ENCODE measurements around the gene LAPTM5. TPM values are rescaled to one million over a fixed set of nuclear protein-coding genes. Genes with fewer than 3 reads are reported as not detected.

LAPTM5 gene
- total RNA-seq, 2 experiments from 2014 or later, result 174 to 214 TPM

DNA sequence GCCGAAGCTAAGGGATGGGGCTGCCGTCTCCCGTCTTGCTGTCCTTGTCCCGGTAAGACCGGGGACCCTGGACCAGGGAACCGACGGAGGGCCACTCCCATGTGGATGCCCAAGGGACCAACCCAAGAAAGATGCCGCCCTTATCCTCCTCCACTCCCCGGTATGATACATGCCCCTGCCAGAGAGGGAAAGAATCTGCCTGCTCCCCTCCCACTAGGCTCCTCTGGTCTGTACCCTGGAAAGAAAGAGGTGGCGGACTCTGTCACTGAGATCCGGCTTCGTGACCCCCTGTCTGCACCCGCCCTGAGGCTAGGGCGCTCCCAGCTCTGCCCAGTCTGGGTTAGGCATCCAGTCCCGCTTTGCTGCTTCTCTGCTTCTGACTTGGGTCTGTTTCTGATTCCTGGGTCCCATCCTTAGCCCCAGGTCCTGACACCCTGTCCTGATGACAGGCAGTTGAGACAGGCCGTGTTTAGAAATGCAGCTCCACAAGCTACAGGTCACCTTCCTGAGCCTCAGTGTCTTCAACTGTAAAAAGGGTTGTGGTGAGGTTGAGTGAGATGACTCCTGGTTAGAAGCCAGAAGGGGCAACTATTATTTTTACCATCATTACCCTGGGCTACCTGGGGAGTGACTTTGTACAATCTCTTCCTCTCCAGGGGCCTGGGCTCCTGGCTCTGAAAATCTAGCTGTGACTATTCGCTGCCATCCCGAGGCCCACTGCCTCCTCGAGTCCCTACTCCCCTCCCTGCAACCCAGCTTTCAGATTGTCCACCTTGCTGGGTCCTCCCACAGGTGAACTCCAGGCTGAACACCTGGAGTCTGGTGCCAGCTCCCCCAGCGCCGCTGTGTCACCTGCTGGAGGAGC lies 37.9 kb downstream of the LAPTM5 start:
- peaks cover 23% of the 10 kb centered on the region for H3K4me1 Mint-ChIP-seq
- peak overlapping the region; percentile 84 for H3K4me3 Mint-ChIP-seq
- H3K36me3 Mint-ChIP-seq (ENCODE audit: low read depth), result peaks cover 6% of the 10 kb centered on the region
- ChIA-PET CTCF (interaction anchor here (0.5 to 5.5 kb wide), 29 partner anchors 9 to 1112 kb away, joined by 3 to 229 read pairs (median 5); partner anchors contain the start of gene LAPTM5), POLR2A (interaction anchor here (0.5 to 2.2 kb wide), 8 partner anchors 9 to 71 kb away, joined by 3 to 14 read pairs (median 3); no protein-coding TSS in a partner anchor)
- ATAC-seq (no peak), DNase-seq (no peak)
- no peaks in the 10 kb centered on the region for H3K27me3 Mint-ChIP-seq
- peaks cover 6% of the 10 kb centered on the region for H3K9me3 Mint-ChIP-seq (ENCODE audit: low read depth)
- intact Hi-C loops (cut with DNase I, micrococcal nuclease), result loop anchor here (1.0 to 10.0 kb wide), 14 partner anchors 29 to 1832 kb away; partner anchors contain the start of genes LAPTM5 (in 1 of the 2), MECR (in 1 of the 2), SERINC2 (in 1 of the 2) and SNRNP40 (in 1 of the 2)
- peak overlapping the region; percentile 94 for H3K27ac Mint-ChIP-seq

DNA sequence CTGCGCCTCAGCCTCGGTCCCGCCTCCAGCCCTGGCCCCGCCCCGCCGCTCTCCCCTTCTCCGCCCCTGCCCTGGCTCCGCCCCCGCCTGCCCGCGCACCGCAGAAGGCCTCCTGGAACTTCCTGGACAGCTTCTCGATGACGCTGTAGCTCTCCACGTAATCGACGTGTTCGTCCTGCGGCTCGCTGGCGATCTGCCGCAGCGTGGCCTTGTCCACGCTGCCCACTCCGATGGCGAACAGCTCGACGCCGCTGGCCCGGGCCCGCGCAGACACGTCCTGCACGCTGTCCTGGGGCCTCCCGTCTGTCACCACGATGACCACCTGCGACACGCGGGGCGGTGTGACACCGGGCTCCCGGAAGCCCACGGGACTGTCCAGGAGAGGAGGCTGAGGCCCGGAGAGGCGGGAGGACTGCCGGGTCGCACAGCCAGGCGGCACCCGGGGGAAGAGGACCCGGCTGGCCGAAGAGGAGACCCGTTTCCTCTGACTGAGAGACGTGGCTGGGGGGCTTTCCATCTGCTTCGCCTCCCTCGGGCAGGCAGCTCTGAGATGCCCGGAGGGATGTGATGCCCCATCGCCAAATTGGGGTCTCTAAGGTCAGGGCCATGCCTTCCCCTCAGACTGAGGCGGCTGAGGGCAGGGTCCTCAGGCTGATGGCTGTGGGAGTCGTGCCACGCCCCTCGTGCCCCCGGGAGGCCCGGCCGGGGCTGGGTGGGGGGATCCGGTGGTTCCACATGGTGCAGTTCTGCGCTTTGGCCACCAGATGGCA lies 38.8 kb downstream of the LAPTM5 start:
- DNase-seq (peak; percentile 91), ATAC-seq (peak; percentile 66)
- ChIA-PET POLR2A (interaction anchor here (0.5 to 2.2 kb wide), 8 partner anchors 13 to 1537 kb away, joined by 3 to 14 read pairs (median 4); partner anchors contain the start of gene SRSF4), CTCF (interaction anchor here (0.6 to 5.5 kb wide), 28 partner anchors 10 to 1595 kb away, joined by 3 to 229 read pairs (median 5); partner anchors contain the start of gene LAPTM5)
- Mint-ChIP-seq H3K36me3 (ENCODE audit: low read depth) (peaks cover 4% of the 10 kb centered on the region), H3K27me3 (no peaks in the 10 kb centered on the region), H3K4me3 (peak overlapping the region; percentile 84), H3K4me1 (peaks cover 19% of the 10 kb centered on the region), H3K27ac (peak overlapping the region; percentile 94), H3K9me3 (ENCODE audit: low read depth) (peaks cover 6% of the 10 kb centered on the region)
- intact Hi-C loops (cut with DNase I, micrococcal nuclease), result loop anchor here (1.0 to 10.0 kb wide), 22 partner anchors 24 to 1832 kb away; partner anchors contain the start of genes MECR (in 2 of the 2), ZCCHC17 (in 2 of the 2), LAPTM5 (in 1 of the 2) and PEF1 (in 1 of the 2)

GRCh38 chr1:30718091-30718635 lies 39.4 kb downstream of the LAPTM5 start:
- H3K9me3 Mint-ChIP-seq (ENCODE audit: low read depth), result peaks cover 6% of the 10 kb centered on the region
- intact Hi-C loops (cut with DNase I, micrococcal nuclease), result loop anchor here (1.0 to 10.0 kb wide), 19 partner anchors 25 to 1831 kb away; partner anchors contain the start of genes MECR (in 2 of the 2), ZCCHC17 (in 2 of the 2), LAPTM5 (in 1 of the 2) and PEF1 (in 1 of the 2)

DNA sequence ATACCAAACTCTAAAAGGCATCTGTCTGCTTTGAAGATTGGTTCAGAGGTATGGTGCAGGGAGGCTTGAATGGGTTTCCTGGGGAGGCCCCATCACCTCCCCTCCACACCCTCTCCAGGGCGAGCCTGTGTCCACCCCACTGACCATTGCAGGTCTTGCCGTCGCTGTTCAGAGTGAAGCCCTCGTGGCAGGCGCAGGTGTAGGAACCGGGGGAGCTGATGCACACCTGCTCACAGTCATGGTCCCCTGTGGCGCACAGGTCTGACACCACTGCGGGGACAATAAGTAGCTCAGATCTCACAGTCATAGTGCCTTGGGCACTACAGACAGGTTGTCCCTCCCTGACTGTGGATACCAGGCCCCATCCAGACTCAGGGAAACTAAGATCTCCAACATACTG lies 40.9 kb downstream of the LAPTM5 start:
- Mint-ChIP-seq H3K27ac (no peak overlapping the region), H3K4me3 (peak overlapping the region; percentile 81), H3K27me3 (no peaks in the 10 kb centered on the region), H3K9me3 (ENCODE audit: low read depth) (peaks cover 6% of the 10 kb centered on the region), H3K4me1 (peaks cover 18% of the 10 kb centered on the region), H3K36me3 (ENCODE audit: low read depth) (peaks cover 3% of the 10 kb centered on the region)
- ATAC-seq (no peak), DNase-seq (no peak)
- POLR2A ChIA-PET, result no interaction called here
- intact Hi-C loops (cut with DNase I, micrococcal nuclease), result loop anchor here (5.0 to 10.0 kb wide), 6 partner anchors 211 to 1829 kb away; partner anchors contain the start of genes SERINC2 (in 1 of the 2), SNRNP40 (in 1 of the 2) and ZCCHC17 (in 1 of the 2)
- CTCF ChIA-PET, result interaction anchor here (0.6 to 1.8 kb wide), 4 partner anchors 10 to 575 kb away, joined by 4 to 5 read pairs (median 4); no protein-coding TSS in a partner anchor

More at GRCh38 chr1:30718091-30718635, 39.4 kb downstream of the LAPTM5 start:
- DNase-seq, result peak; percentile 100
- ChIA-PET POLR2A (interaction anchor here (0.6 to 2.2 kb wide), 6 partner anchors 14 to 1537 kb away, joined by 3 to 14 read pairs (median 4); partner anchors contain the start of gene SRSF4), CTCF (interaction anchor here (0.6 to 5.5 kb wide), 23 partner anchors 10 to 1594 kb away, joined by 3 to 229 read pairs (median 6); partner anchors contain the start of genes LAPTM5 and SDC3)
- ATAC-seq, result peak; percentile 92
- H3K27me3 Mint-ChIP-seq, result no peaks in the 10 kb centered on the region
- peak overlapping the region; percentile 95 for H3K27ac Mint-ChIP-seq
- peaks cover 3% of the 10 kb centered on the region for H3K36me3 Mint-ChIP-seq (ENCODE audit: low read depth)
- peak overlapping the region; percentile 81 for H3K4me3 Mint-ChIP-seq
- H3K4me1 Mint-ChIP-seq, result peaks cover 18% of the 10 kb centered on the region

GRCh38 chr1:30715886-30716285 lies 41.7 kb downstream of the LAPTM5 start:
- ATAC-seq (no peak), DNase-seq (no peak)
- peaks cover 6% of the 10 kb centered on the region for H3K9me3 Mint-ChIP-seq (ENCODE audit: low read depth)
- no peaks in the 10 kb centered on the region for H3K36me3 Mint-ChIP-seq (ENCODE audit: low read depth)
- no peak overlapping the region for H3K4me3 Mint-ChIP-seq
- H3K27ac Mint-ChIP-seq, result no peak overlapping the region
- peaks cover 18% of the 10 kb centered on the region for H3K4me1 Mint-ChIP-seq
- ChIA-PET CTCF (interaction anchor here (0.6 to 2.1 kb wide), 9 partner anchors 9 to 1389 kb away, joined by 3 to 11 read pairs (median 4); no protein-coding TSS in a partner anchor), POLR2A (no interaction called here)
- intact Hi-C loops (cut with DNase I, micrococcal nuclease), result loop anchor here (5.0 to 10.0 kb wide), 6 partner anchors 211 to 1829 kb away; partner anchors contain the start of genes SERINC2 (in 1 of the 2), SNRNP40 (in 1 of the 2) and ZCCHC17 (in 1 of the 2)
- H3K27me3 Mint-ChIP-seq, result no peaks in the 10 kb centered on the region

DNA sequence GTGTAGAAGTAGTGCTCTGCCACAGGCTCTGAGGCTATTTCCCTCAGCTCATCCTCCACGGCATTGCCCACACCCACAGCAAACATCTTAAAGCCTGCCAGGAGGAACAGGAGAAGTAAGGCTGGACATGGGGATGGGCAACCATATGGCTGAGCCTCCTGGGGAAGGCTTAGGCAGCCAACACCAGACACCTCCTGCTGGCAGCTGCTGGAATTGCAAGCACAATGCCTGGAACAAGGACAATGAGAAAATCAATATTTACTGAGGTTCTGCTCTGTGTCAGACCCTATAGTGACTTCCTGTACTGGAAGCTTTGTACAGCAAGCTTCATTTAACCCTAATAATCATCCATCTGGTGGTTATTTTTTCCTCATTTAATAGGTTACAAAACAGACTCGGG lies 42.4 kb downstream of the LAPTM5 start:
- intact Hi-C loops (cut with DNase I, micrococcal nuclease), result loop anchor here (5.0 to 10.0 kb wide), 6 partner anchors 212 to 1828 kb away; partner anchors contain the start of genes SERINC2 (in 1 of the 2), SNRNP40 (in 1 of the 2) and ZCCHC17 (in 1 of the 2)
- Mint-ChIP-seq H3K27ac (no peak overlapping the region), H3K36me3 (ENCODE audit: low read depth) (no peaks in the 10 kb centered on the region), H3K27me3 (no peaks in the 10 kb centered on the region), H3K4me1 (peaks cover 16% of the 10 kb centered on the region), H3K4me3 (no peak overlapping the region), H3K9me3 (ENCODE audit: low read depth) (peaks cover 6% of the 10 kb centered on the region)
- DNase-seq, result peak; percentile 55
- POLR2A ChIA-PET, result no interaction called here
- CTCF ChIA-PET, result interaction anchor here (0.6 to 2.1 kb wide), 7 partner anchors 8 to 1479 kb away, joined by 3 to 11 read pairs (median 3); no protein-coding TSS in a partner anchor
- no peak for ATAC-seq

DNA sequence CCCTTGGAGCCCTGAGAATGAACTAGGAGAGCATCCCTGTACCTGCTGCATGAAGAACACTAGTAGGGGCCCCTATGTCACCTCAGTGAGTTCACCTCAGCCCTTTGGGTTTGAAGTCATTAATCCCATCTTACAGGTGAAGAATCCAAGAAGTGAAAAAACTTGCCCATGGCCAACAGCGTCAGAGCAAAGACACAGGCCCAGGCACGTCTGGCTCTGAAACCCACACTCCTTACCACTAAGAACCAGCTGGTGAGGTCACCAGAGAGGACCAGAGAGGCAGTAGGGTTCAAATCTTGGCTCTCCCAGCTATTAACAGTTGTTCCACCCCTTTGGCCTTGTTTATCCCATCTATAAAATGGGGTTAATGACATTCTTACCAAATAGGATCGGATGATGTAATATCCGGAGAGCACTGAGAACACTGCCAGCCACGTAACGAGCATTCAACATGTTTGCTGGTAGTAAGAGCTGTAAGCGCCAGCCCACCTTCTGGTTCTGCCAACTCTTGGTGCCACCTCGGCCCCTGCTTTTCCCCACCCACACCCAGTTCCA lies 43.0 kb downstream of the LAPTM5 start:
- Mint-ChIP-seq H3K4me1 (peaks cover 10% of the 10 kb centered on the region), H3K27me3 (no peaks in the 10 kb centered on the region), H3K27ac (no peak overlapping the region), H3K9me3 (ENCODE audit: low read depth) (peaks cover 6% of the 10 kb centered on the region), H3K4me3 (no peak overlapping the region), H3K36me3 (ENCODE audit: low read depth) (no peaks in the 10 kb centered on the region)
- CTCF ChIA-PET, result interaction anchor here (1.2 to 2.1 kb wide), 2 partner anchors 36 to 65 kb away, joined by 3 to 11 read pairs; no protein-coding TSS in a partner anchor
- no peak for DNase-seq
- ATAC-seq, result no peak
- intact Hi-C loops (cut with DNase I, micrococcal nuclease), result loop anchor here (5.0 to 10.0 kb wide), 6 partner anchors 213 to 1827 kb away; partner anchors contain the start of genes SERINC2 (in 1 of the 2), SNRNP40 (in 1 of the 2) and ZCCHC17 (in 1 of the 2)
- POLR2A ChIA-PET, result no interaction called here

- no peaks in the 10 kb centered on the region for H3K36me3 Mint-ChIP-seq (ENCODE audit: low read depth)
- H3K4me1 Mint-ChIP-seq, result peaks cover 6% of the 10 kb centered on the region
- H3K4me3 Mint-ChIP-seq, result no peak overlapping the region
- no peak for DNase-seq
- POLR2A ChIA-PET, result no interaction called here
- H3K27ac Mint-ChIP-seq, result no peak overlapping the region
- H3K27me3 Mint-ChIP-seq, result no peaks in the 10 kb centered on the region
- no peak for ATAC-seq
- intact Hi-C loops (cut with DNase I, micrococcal nuclease), result loop anchor here in 1 of 2 experiments (10.0 kb wide), 2 partner anchors 701 to 999 kb away; partner anchors contain the start of gene SERINC2
- H3K9me3 Mint-ChIP-seq (ENCODE audit: low read depth), result peaks cover 6% of the 10 kb centered on the region
- CTCF ChIA-PET, result interaction anchor here (2.1 kb wide), 1 partner anchor 66 kb away, joined by 11 read pairs; no protein-coding TSS in a partner anchor
These were observed 43.5 kb downstream of the LAPTM5 start for GRCh38 chr1:30714025-30714424.

DNA sequence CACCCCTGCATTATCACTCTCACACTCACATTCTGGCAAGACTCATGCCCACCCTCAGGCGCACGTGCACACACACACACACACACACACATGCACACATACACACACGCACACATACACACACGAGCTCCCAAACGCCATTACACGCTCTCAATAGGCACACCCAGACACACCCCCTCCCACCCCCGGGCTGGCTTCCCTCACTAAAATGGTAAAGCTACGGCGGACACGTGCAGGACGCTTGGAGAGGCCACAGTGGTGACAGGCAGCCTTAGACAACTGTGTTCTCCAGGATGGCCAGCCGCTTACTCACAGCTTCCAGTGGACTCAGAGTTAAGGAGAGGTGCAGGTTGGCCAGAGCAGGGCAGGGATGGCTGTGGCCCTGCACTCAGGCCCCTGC lies 44.3 kb downstream of the LAPTM5 start:
- Mint-ChIP-seq H3K9me3 (ENCODE audit: low read depth) (peaks cover 6% of the 10 kb centered on the region), H3K4me3 (no peak overlapping the region), H3K36me3 (ENCODE audit: low read depth) (no peaks in the 10 kb centered on the region), H3K27ac (no peak overlapping the region), H3K4me1 (peaks cover 6% of the 10 kb centered on the region), H3K27me3 (no peaks in the 10 kb centered on the region)
- ATAC-seq (no peak), DNase-seq (no peak)
- ChIA-PET POLR2A (no interaction called here), CTCF (interaction anchor here (0.5 kb wide), 1 partner anchor 1837 kb away, joined by 4 read pairs; no protein-coding TSS in a partner anchor)
- intact Hi-C loops (cut with DNase I, micrococcal nuclease), result loop anchor here in 1 of 2 experiments (10.0 kb wide), 2 partner anchors 701 to 999 kb away; partner anchors contain the start of gene SERINC2

Measured in activated CD4-positive, alpha-beta T cell treated with anti-CD3 and anti-CD28 coated beads for 36 hours (primary cell).